PFSK-1 (cell line): ENCODE measurements around the gene METTL26.

Source experiments
- SIN3A ChIP-seq: IDR thresholded peaks from 2 replicates; pipeline ENCODE4 v1.6.1; 2012; ENCODE audit warnings: mild to moderate bottlenecking, low read length, moderate library complexity, borderline replicate concordance; ENCODE audit not compliant: insufficient read depth
- TAF1 ChIP-seq: IDR thresholded peaks from 2 replicates; pipeline ENCODE4 v1.6.1; 2012; ENCODE audit warnings: low read length, control low read depth, borderline replicate concordance; ENCODE audit not compliant: insufficient read depth
- TF ChIP-seq, protein P1 (sequence below), 2 experiments: IDR thresholded peaks; 2 replicates each; pipeline versions ENCODE4 v1.6.1 to v1.8.0; 2011 to 2012; ENCODE audit warnings: low read depth in 2 of 2, low read length in 2 of 2, control low read depth in 1 of 2, inconsistent platforms in 1 of 2, mild to moderate bottlenecking in 1 of 2, moderate library complexity in 1 of 2; ENCODE audit not compliant: insufficient read depth in 1 of 2

DNA sequence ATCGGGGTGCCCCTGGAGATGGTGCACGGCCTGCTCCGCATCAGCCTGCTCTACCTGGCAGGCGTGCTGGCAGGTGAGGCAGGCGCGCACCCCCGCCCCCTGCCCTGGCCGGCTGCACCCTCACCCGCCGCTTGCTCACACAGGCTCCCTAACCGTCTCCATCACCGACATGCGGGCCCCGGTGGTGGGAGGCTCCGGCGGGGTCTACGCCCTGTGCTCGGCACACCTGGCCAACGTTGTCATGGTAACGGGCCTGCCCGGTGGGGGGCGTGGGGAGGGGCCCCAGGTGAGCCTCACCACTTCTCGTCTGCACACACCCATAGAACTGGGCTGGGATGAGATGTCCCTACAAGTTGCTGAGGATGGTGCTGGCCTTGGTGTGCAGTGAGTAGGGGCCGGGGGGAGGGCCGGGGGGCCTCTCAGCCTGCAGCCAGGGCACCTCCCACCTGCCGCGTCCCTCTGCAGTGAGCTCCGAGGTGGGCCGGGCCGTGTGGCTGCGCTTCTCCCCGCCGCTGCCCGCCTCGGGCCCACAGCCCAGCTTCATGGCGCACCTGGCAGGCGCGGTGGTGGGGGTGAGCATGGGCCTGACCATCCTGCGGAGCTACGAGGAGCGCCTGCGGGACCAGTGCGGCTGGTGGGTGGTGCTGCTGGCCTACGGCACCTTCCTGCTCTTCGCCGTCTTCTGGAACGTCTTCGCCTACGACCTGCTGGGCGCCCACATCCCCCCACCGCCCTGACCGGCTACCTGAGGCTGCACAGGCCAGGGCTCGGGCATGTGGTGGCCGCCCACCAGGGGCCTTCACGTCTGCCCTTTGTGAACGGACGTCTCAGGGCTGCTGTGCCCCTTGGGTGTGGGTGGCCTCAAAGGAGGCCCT, 41.4 kb upstream of the METTL26 start:
- TF ChIP-seq TAF1: no peak
- TF ChIP-seq SIN3A: no peak
- TF ChIP-seq, protein P1, sequence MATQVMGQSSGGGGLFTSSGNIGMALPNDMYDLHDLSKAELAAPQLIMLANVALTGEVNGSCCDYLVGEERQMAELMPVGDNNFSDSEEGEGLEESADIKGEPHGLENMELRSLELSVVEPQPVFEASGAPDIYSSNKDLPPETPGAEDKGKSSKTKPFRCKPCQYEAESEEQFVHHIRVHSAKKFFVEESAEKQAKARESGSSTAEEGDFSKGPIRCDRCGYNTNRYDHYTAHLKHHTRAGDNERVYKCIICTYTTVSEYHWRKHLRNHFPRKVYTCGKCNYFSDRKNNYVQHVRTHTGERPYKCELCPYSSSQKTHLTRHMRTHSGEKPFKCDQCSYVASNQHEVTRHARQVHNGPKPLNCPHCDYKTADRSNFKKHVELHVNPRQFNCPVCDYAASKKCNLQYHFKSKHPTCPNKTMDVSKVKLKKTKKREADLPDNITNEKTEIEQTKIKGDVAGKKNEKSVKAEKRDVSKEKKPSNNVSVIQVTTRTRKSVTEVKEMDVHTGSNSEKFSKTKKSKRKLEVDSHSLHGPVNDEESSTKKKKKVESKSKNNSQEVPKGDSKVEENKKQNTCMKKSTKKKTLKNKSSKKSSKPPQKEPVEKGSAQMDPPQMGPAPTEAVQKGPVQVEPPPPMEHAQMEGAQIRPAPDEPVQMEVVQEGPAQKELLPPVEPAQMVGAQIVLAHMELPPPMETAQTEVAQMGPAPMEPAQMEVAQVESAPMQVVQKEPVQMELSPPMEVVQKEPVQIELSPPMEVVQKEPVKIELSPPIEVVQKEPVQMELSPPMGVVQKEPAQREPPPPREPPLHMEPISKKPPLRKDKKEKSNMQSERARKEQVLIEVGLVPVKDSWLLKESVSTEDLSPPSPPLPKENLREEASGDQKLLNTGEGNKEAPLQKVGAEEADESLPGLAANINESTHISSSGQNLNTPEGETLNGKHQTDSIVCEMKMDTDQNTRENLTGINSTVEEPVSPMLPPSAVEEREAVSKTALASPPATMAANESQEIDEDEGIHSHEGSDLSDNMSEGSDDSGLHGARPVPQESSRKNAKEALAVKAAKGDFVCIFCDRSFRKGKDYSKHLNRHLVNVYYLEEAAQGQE (IDR thresholded peaks at IDR 0.05; ENCODE audit: insufficient read depth in 1 of 2, low read depth in 2 of 2, low read length in 2 of 2): no peak
